ENCODE data around the gene GCC2.
"Not testable (repeated sequence)": the region's sequence is repeated elsewhere in the genome, so short reads cannot be mapped to it uniquely, and the experiment has no call there.

GCC2 gene

GRCh38 chr2:108448678-108449409, at the start of gene GCC2:
GCC2 (plus strand) TSS chr2:108449206; CDS start chr2:108449275, 69 bp downstream.
- peak; percentile 96 for DNase-seq (ENCODE audit: low spot score)

- no peak for DNase-seq (ENCODE audit: low spot score)
Measured at GRCh38 chr2:108399479-108399878, 49.5 kb upstream of the GCC2 start.

GRCh38 chr2:108401800-108402199, 47.2 kb upstream of the GCC2 start:
- DNase-seq (ENCODE audit: low spot score), result no peak

- DNase-seq (ENCODE audit: low spot score), result no peak
Measured at GRCh38 chr2:108403494-108403893, 45.5 kb upstream of the GCC2 start.

DNA sequence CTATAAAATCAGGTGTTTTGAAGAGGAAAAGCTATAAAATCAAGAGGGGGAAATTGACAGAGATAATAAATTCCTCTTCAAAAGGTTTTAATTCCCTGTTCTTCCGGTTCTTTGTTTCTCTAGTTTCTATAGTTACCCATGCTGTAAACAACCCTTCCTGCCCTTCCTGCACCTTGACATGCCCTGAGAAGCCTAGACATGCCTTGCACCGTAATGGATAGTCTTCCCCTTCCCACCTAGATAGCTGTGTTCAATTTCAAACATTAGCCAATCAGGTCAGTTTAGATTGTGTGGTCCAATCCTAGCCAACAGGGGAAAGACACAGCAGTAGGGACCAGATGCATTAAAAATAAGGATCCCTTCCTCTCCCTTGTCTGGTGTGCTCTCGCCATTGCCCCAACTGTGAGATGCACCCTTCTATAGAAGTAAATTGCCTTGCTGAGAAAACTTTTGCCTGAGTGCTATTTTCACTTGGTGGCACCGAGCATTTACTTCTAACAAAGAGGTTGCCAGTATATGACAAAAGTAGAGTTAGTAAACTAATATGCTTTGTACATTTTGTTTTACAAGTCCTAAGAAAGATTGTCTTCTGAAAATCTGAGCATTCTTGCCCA, 44.1 kb upstream of the GCC2 start:
- no peak for DNase-seq (ENCODE audit: low spot score)

- no peak for DNase-seq (ENCODE audit: low spot score)
Measured at GRCh38 chr2:108407864-108408729, 40.9 kb upstream of the GCC2 start.

DNA sequence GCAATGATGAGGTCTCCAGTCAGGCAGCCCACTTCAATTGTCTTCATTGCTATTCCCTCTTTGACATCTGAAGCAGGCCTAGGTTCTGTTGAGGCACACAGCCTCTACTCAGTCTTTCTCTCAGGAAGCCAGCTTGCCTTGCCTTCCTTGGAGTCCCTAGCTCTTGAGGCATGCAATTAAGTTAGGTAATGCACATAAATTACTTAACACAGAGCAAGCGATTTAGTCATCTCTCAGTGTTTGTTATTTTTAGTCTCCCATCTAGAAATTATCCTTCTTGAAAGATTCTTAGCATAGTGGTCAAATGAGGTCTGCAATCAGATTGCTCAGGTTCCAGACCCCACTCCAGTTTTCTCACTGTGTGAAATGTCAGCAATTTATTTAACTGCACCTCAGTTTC, 39.2 kb upstream of the GCC2 start:
- no peak for DNase-seq (ENCODE audit: low spot score)

DNA sequence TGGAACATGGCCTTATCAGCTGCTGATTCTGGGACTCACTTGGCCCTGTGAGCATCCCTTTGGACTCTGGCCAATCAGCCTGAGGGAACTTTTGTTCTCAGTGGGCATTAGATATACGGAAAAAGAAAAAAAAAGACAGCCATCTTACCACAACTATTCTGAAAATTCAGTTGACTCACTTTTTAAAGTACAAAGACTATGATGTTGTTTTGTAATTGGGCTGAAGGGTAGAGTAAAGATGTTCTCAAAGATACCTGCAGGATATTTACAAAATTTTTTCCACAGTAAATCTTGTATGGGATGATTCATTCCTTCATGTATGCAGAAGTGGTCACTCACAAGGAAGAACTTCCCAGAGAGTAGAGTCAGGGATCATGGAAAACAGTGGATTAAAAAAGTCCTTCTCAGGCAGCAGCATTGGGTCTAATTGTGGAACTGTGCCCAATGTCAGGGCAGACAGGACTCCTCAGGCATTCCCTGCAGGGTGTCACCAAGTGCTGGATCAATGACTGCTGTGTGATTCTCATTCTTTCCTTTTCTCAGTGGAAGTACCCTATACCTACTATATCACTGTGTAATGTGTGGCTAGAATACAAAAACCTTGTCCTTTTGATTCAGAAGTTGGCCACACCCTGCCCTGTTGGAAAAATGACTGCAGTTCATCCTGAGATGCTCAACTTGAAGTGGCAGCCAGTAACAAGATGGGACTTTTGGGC, 35.9 kb upstream of the GCC2 start:
- DNase-seq (ENCODE audit: low spot score), result no peak

DNA sequence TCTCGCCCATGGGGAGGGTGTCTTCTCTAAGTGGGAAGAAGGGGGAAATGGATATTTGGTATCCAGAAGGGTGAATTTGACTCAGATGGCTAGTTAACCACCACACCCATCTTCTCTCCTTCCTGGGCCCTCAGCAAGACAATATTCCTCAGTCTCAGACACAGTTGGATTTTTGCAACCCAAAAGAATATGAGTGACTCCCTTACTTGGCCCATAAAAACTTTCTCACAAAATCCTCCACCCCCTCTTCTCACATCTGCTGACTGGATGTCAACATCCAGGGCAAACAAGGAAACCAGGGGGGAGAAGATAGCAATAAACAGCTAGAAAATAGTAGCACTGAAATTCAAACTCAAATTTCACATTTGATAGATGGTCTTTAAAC, 35.3 kb upstream of the GCC2 start:
- DNase-seq (ENCODE audit: low spot score), result no peak

- DNase-seq (ENCODE audit: low spot score), result no peak
Measured at GRCh38 chr2:108414256-108414876, 34.6 kb upstream of the GCC2 start.

GRCh38 chr2:108414945-108415344, 34.1 kb upstream of the GCC2 start:
- no peak for DNase-seq (ENCODE audit: low spot score)

DNA sequence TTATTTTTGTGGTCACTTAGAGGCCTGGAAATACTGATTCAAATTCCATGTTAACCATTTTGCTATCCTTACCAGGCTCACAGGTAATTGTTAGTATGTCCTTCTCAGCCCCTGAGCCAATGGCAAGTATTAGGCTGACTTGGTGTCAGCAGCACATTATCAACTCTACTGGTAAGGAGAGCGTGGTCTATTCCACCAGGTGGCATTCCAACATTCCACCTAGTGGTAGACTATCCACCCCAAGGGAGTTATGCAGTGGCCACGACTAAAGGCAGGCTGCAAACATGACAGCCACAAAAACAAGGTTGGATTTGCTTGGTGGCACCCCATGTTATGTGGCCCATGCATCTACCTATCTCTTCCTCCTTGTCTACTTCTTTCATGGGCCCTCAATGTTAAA, 31.8 kb upstream of the GCC2 start:
- DNase-seq (ENCODE audit: low spot score), result peak; percentile 62

GRCh38 chr2:108418416-108418815, 30.6 kb upstream of the GCC2 start:
- DNase-seq (ENCODE audit: low spot score), result no peak

DNA sequence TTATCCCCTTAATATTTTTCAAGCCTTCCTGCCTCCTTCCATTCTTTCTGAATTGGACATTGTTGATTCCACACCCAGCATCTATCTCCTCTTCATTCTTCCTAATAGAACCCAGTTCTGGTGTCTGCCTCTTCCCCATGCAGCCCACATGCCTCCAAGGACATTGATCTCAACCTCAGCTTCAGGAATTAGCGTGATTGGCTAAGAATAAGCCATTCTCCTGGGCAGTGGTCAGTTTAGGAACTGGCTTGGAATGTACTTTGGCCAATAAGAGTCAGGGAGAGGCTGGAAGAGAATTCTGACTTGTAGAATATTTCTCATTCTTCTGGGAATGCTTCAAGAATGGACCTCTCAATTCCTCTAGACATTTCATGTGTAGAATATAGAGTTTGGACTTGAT, 25.9 kb upstream of the GCC2 start:
- DNase-seq (ENCODE audit: low spot score), result no peak

- no peak for DNase-seq (ENCODE audit: low spot score)
Measured at GRCh38 chr2:108423502-108424251, 25.3 kb upstream of the GCC2 start.

GRCh38 chr2:108428286-108429009, 20.6 kb upstream of the GCC2 start:
- no peak for DNase-seq (ENCODE audit: low spot score)

DNA sequence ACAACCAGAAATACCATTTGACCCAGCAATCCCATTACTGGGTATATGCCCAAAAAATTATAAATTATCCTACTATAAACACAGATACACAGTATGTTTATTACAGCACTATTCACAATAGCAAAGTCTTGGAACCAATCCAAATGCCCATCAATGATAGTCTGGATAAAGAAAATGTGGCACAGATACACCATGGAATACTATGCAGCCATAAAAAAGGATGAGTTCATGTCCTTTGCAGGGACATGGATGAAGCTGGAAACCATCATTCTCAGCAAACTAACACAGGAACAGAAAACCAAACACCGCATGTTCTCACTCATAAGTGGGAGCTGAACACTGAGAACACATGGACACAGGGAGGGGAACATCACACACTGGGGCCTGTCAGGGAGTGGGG, 13.4 kb upstream of the GCC2 start:
- not testable (repeated sequence) for DNase-seq (ENCODE audit: low spot score)

DNA sequence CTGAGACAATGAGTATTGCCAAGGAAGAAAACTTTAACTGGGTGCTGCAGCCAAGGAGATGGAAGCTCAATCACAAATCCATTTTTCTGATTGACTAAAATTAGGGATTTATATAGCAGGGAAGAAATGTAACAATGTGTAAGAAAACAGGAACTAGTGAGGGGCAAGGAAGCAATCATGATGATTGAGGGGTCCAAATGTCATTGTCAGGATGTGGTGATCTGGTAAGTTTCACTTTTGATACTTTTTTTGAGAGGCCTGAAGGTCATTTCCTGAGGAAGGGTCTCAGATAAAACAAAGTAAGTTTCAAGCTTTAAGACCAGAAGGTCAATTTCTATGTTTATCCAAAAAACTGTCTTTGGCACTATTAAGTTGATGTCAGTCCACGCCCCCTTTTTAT, 12.0 kb upstream of the GCC2 start:
- DNase-seq (ENCODE audit: low spot score), result no peak

DNA sequence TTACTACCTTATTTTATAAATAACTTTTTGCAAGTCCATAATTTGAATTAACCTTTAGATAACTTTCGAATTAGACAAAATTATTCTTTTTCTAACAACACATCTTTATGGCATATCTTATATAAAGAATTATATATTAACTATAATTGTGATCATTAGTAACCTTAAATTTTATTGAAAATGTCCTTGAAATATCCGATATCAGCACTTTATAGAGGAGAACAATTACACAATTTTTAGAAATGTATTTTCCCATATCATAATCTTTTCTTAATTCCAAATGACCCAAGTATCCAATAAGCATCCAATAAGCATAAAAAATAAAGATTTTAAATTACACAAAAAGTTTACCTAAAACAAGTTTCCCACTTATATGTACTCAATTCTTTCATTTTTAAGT, 7.3 kb upstream of the GCC2 start:
- no peak for DNase-seq (ENCODE audit: low spot score)

All from hematopoietic multipotent progenitor cell treated with erythropoietin and hydrocortisone succinate and interleukin-3 and kit ligand, for 17 days (in vitro differentiated cells).